Hippocampal formation (tissue), 2 donors: Measurements from ENCODE around the gene HES5.
A peak's percentile ranks its signal among the peaks of the same experiment; 100 is the strongest.

Source experiments
- DNase-seq, 2 donors: peaks; one replicate each; lab custom pipeline; 2025; lab: John Stamatoyannopoulos, UW

The HES5 gene

GRCh38 chr1:2530513-2531361 is 674 bp upstream of the HES5 start:
- peak in 1 of 2 donors; percentile 40 for DNase-seq

GRCh38 chr1:2528966-2529783 is 888 bp downstream of the HES5 start:
- peak in 1 of 2 donors; percentile 21 for DNase-seq

GRCh38 chr1:2528611-2528965 is 1.5 kb downstream of the HES5 start:
- DNase-seq, result no peak

- DNase-seq, result peak in 1 of 2 donors; percentile 39
These were observed 2.0 kb downstream of the HES5 start for GRCh38 chr1:2528016-2528415.

GRCh38 chr1:2527556-2527860 is 2.6 kb downstream of the HES5 start:
- no peak for DNase-seq

GRCh38 chr1:2526824-2527555 is 3.1 kb downstream of the HES5 start:
- peak; percentile 43 to 45 for DNase-seq

GRCh38 chr1:2525920-2526823 is 3.9 kb downstream of the HES5 start, which contains the start of gene PANK4:
Gene PANK4, minus strand, starts transcription at chr1:2526596. Its CDS starts 9 bp downstream, at chr1:2526587.
- peak; percentile 91 to 94 for DNase-seq

GRCh38 chr1:2525572-2525919 is 4.5 kb downstream of the HES5 start:
- no peak for DNase-seq

GRCh38 chr1:2523891-2524609 is 6.0 kb downstream of the HES5 start:
- no peak for DNase-seq

- DNase-seq, result no peak
These were observed 6.7 kb downstream of the HES5 start for GRCh38 chr1:2523191-2523890.

- DNase-seq, result no peak
These were observed 7.8 kb downstream of the HES5 start for GRCh38 chr1:2522230-2522629.

- DNase-seq, result no peak
These were observed 9.3 kb downstream of the HES5 start for GRCh38 chr1:2520806-2521205.

GRCh38 chr1:2520206-2520605 is 9.9 kb downstream of the HES5 start:
- no peak for DNase-seq

- no peak for DNase-seq
These were observed 10.3 kb downstream of the HES5 start for GRCh38 chr1:2519729-2520128.

- DNase-seq, result no peak
These were observed 10.9 kb downstream of the HES5 start for GRCh38 chr1:2519029-2519685.

- no peak for DNase-seq
These were observed 11.5 kb downstream of the HES5 start for GRCh38 chr1:2518528-2518927.

GRCh38 chr1:2517966-2518365 is 12.1 kb downstream of the HES5 start:
- DNase-seq, result no peak

GRCh38 chr1:2516946-2517345 is 13.1 kb downstream of the HES5 start:
- DNase-seq, result no peak

GRCh38 chr1:2516124-2516523 is 13.9 kb downstream of the HES5 start:
- no peak for DNase-seq

- no peak for DNase-seq
These were observed 14.3 kb downstream of the HES5 start for GRCh38 chr1:2515763-2516080.
